Measurements from ENCODE around the gene SCAI.
"Not testable (repeated sequence)": the region's sequence is repeated elsewhere in the genome, so short reads cannot be mapped to it uniquely, and the experiment has no call there.

Gene SCAI

DNA sequence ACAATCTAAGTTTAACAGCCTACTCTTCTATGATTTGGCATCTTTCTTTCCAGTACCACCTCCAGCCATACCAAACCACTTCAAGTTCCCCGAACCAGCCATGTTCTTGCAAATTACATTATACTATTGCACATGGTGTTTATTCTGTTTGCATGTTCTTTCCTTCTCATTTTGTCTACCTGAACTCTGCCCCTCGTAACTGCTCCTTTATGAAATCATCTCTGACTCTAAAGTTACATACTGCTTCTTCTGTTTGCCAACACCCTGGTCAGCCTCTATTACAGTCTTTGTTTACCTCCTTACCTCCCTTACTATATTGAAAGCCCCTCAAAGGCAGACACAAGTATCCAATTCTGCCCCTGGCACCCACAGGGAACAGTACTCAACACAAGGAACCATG is 40.2 kb upstream of the SCAI start:
- H3K79me1 ChIP-seq (ENCODE audit: low read length) = no peaks in the 10 kb centered on the region
- H3K9me3 ChIP-seq (ENCODE audit: insufficient read depth, low read depth, low read length) = no peaks in the 10 kb centered on the region
- H3K4me2 ChIP-seq (ENCODE audit: low read length) = no peak overlapping the region
- H3K4me3 ChIP-seq (ENCODE audit: low read depth, low read length) = no peak overlapping the region
- no peaks in the 10 kb centered on the region for H3K27me3 ChIP-seq (ENCODE audit: insufficient read depth, low read length)
- no peak overlapping the region for H2BK5ac ChIP-seq (ENCODE audit: low read depth, low read length, poor library complexity)
- H2AFZ ChIP-seq (ENCODE audit: insufficient read depth, low read length, poor library complexity) = no peak overlapping the region
- no peaks in the 10 kb centered on the region for H3K4me1 ChIP-seq (ENCODE audit: control insufficient read depth in 1 of 2, insufficient read depth in 2 of 2, low read length in 2 of 2)
- no peak overlapping the region for H3K23ac ChIP-seq (ENCODE audit: low read length)
- H3K36me3 ChIP-seq (ENCODE audit: control insufficient read depth in 1 of 2, insufficient read depth in 2 of 2, low read length in 2 of 2) = no peaks in the 10 kb centered on the region
- H2BK120ac ChIP-seq (ENCODE audit: insufficient read depth, low read length, poor library complexity) = no peak overlapping the region
- WGBS (ENCODE audit: extremely low coverage, insufficient coverage, insufficient read length) = no CpG with 5 or more reads among the region's 2 CpGs
- H3K79me2 ChIP-seq (ENCODE audit: control insufficient read depth, insufficient read depth, low read length, poor library complexity) = peaks cover 5% of the 10 kb centered on the region
- no peak overlapping the region for H4K12ac ChIP-seq (ENCODE audit: low read depth, low read length)
- H3K9ac ChIP-seq (ENCODE audit: low read length) = no peak overlapping the region
- no peak overlapping the region for H2BK12ac ChIP-seq (ENCODE audit: low read length)
- H3K4ac ChIP-seq (ENCODE audit: low read depth, low read length) = peak overlapping the region; percentile 2
- no peak for DNase-seq
- no peak overlapping the region for H3K27ac ChIP-seq (ENCODE audit: low read depth, low read length)
- no peak overlapping the region for H4K91ac ChIP-seq (ENCODE audit: low read depth, low read length)
- H2AK5ac ChIP-seq (ENCODE audit: low read length) = no peak overlapping the region
- H3K18ac ChIP-seq (ENCODE audit: low read length) = no peak overlapping the region
- no peak overlapping the region for H3K14ac ChIP-seq (ENCODE audit: low read length)
- H4K8ac ChIP-seq (ENCODE audit: low read depth, low read length) = no peak overlapping the region

DNA sequence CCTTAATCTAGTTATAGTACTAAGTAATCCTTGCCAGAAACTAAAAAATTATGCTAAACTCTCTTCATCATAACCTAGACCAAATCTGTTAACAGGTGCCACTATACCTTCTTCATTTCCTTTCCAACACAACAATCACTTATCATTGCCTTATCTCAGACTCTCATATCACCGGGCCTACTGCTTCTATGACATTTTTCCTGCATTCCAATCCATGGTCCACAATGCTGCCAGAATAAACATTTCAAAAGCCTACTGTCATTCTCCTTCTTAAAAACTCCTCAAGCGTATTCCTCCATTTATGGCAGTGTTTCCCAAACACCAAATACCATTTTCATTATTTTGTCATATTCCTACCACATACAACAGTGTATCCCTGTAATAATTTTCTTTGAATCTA is 39.7 kb upstream of the SCAI start:
- no peak overlapping the region for H3K4ac ChIP-seq (ENCODE audit: low read depth, low read length)
- peak in 1 of 2 donors; percentile 63 for DNase-seq
- H3K9me3 ChIP-seq (ENCODE audit: insufficient read depth, low read depth, low read length) = no peaks in the 10 kb centered on the region
- no peak overlapping the region for H3K4me3 ChIP-seq (ENCODE audit: low read depth, low read length)
- H2BK5ac ChIP-seq (ENCODE audit: low read depth, low read length, poor library complexity) = no peak overlapping the region
- no peak overlapping the region for H2AFZ ChIP-seq (ENCODE audit: insufficient read depth, low read length, poor library complexity)
- no peak overlapping the region for H2AK5ac ChIP-seq (ENCODE audit: low read length)
- no CpG with 5 or more reads among the region's 2 CpGs for WGBS (ENCODE audit: extremely low coverage, insufficient coverage, insufficient read length)
- H3K14ac ChIP-seq (ENCODE audit: low read length) = no peak overlapping the region
- H3K18ac ChIP-seq (ENCODE audit: low read length) = no peak overlapping the region
- no peak overlapping the region for H3K23ac ChIP-seq (ENCODE audit: low read length)
- H3K9ac ChIP-seq (ENCODE audit: low read length) = no peak overlapping the region
- H4K91ac ChIP-seq (ENCODE audit: low read depth, low read length) = no peak overlapping the region
- H3K27ac ChIP-seq (ENCODE audit: low read depth, low read length) = no peak overlapping the region
- no peak overlapping the region for H2BK120ac ChIP-seq (ENCODE audit: insufficient read depth, low read length, poor library complexity)
- H3K4me1 ChIP-seq (ENCODE audit: control insufficient read depth in 1 of 2, insufficient read depth in 2 of 2, low read length in 2 of 2) = no peaks in the 10 kb centered on the region
- no peak overlapping the region for H4K8ac ChIP-seq (ENCODE audit: low read depth, low read length)
- H3K79me2 ChIP-seq (ENCODE audit: control insufficient read depth, insufficient read depth, low read length, poor library complexity) = peaks cover 2% of the 10 kb centered on the region
- no peaks in the 10 kb centered on the region for H3K79me1 ChIP-seq (ENCODE audit: low read length)
- no peaks in the 10 kb centered on the region for H3K27me3 ChIP-seq (ENCODE audit: insufficient read depth, low read length)
- H2BK12ac ChIP-seq (ENCODE audit: low read length) = no peak overlapping the region
- no peak overlapping the region for H4K12ac ChIP-seq (ENCODE audit: low read depth, low read length)
- no peak overlapping the region for H3K4me2 ChIP-seq (ENCODE audit: low read length)
- no peaks in the 10 kb centered on the region for H3K36me3 ChIP-seq (ENCODE audit: control insufficient read depth in 1 of 2, insufficient read depth in 2 of 2, low read length in 2 of 2)

GRCh38 chr9:125181756-125182155 is 38.4 kb upstream of the SCAI start:
- peak overlapping the region; percentile 55 for H3K4ac ChIP-seq (ENCODE audit: low read depth, low read length)
- H3K4me2 ChIP-seq (ENCODE audit: low read length); H3K36me3 ChIP-seq (ENCODE audit: control insufficient read depth in 1 of 2, insufficient read depth in 2 of 2, low read length in 2 of 2); H2AK5ac ChIP-seq (ENCODE audit: low read length); H3K23ac ChIP-seq (ENCODE audit: low read length); H3K4me3 ChIP-seq (ENCODE audit: low read depth, low read length); H3K27ac ChIP-seq (ENCODE audit: low read depth, low read length); H3K79me2 ChIP-seq (ENCODE audit: control insufficient read depth, insufficient read depth, low read length, poor library complexity); H3K4me1 ChIP-seq (ENCODE audit: control insufficient read depth in 1 of 2, insufficient read depth in 2 of 2, low read length in 2 of 2); H2BK12ac ChIP-seq (ENCODE audit: low read length); H3K9ac ChIP-seq (ENCODE audit: low read length); H4K12ac ChIP-seq (ENCODE audit: low read depth, low read length); H4K91ac ChIP-seq (ENCODE audit: low read depth, low read length); DNase-seq; H3K18ac ChIP-seq (ENCODE audit: low read length); H3K9me3 ChIP-seq (ENCODE audit: insufficient read depth, low read depth, low read length); H3K27me3 ChIP-seq (ENCODE audit: insufficient read depth, low read length); H2AFZ ChIP-seq (ENCODE audit: insufficient read depth, low read length, poor library complexity); H4K8ac ChIP-seq (ENCODE audit: low read depth, low read length); H3K14ac ChIP-seq (ENCODE audit: low read length); H2BK5ac ChIP-seq (ENCODE audit: low read depth, low read length, poor library complexity); H3K79me1 ChIP-seq (ENCODE audit: low read length); H2BK120ac ChIP-seq (ENCODE audit: insufficient read depth, low read length, poor library complexity): not testable (repeated sequence)
- no CpG with 5 or more reads among the region's 4 CpGs for WGBS (ENCODE audit: extremely low coverage, insufficient coverage, insufficient read length)

GRCh38 chr9:125180876-125181275 is 37.5 kb upstream of the SCAI start:
- H3K79me2 ChIP-seq (ENCODE audit: control insufficient read depth, insufficient read depth, low read length, poor library complexity) = peaks cover 5% of the 10 kb centered on the region
- H3K9me3 ChIP-seq (ENCODE audit: insufficient read depth, low read depth, low read length) = no peaks in the 10 kb centered on the region
- H2BK120ac ChIP-seq (ENCODE audit: insufficient read depth, low read length, poor library complexity) = no peak overlapping the region
- H3K79me1 ChIP-seq (ENCODE audit: low read length) = no peaks in the 10 kb centered on the region
- no peak overlapping the region for H3K4me3 ChIP-seq (ENCODE audit: low read depth, low read length)
- WGBS (ENCODE audit: extremely low coverage, insufficient coverage, insufficient read length) = no CpG with 5 or more reads among the region's 9 CpGs
- H3K4me2 ChIP-seq (ENCODE audit: low read length) = no peak overlapping the region
- no peak overlapping the region for H3K27ac ChIP-seq (ENCODE audit: low read depth, low read length)
- H3K18ac ChIP-seq (ENCODE audit: low read length) = no peak overlapping the region
- no peak overlapping the region for H3K9ac ChIP-seq (ENCODE audit: low read length)
- H4K8ac ChIP-seq (ENCODE audit: low read depth, low read length) = no peak overlapping the region
- H4K12ac ChIP-seq (ENCODE audit: low read depth, low read length) = no peak overlapping the region
- DNase-seq = no peak
- H3K4ac ChIP-seq (ENCODE audit: low read depth, low read length) = peak overlapping the region; percentile 19
- H3K4me1 ChIP-seq (ENCODE audit: control insufficient read depth in 1 of 2, insufficient read depth in 2 of 2, low read length in 2 of 2) = no peaks in the 10 kb centered on the region
- no peak overlapping the region for H2AFZ ChIP-seq (ENCODE audit: insufficient read depth, low read length, poor library complexity)
- H3K27me3 ChIP-seq (ENCODE audit: insufficient read depth, low read length) = no peaks in the 10 kb centered on the region
- no peak overlapping the region for H3K14ac ChIP-seq (ENCODE audit: low read length)
- H3K23ac ChIP-seq (ENCODE audit: low read length) = no peak overlapping the region
- H3K36me3 ChIP-seq (ENCODE audit: control insufficient read depth in 1 of 2, insufficient read depth in 2 of 2, low read length in 2 of 2) = no peaks in the 10 kb centered on the region
- H2BK5ac ChIP-seq (ENCODE audit: low read depth, low read length, poor library complexity) = no peak overlapping the region
- H2AK5ac ChIP-seq (ENCODE audit: low read length) = no peak overlapping the region
- no peak overlapping the region for H4K91ac ChIP-seq (ENCODE audit: low read depth, low read length)
- no peak overlapping the region for H2BK12ac ChIP-seq (ENCODE audit: low read length)

Measured in trophoblast cell (in vitro differentiated cells and primary cell).